ENCODE measurements around the gene CBX4.

DNA sequence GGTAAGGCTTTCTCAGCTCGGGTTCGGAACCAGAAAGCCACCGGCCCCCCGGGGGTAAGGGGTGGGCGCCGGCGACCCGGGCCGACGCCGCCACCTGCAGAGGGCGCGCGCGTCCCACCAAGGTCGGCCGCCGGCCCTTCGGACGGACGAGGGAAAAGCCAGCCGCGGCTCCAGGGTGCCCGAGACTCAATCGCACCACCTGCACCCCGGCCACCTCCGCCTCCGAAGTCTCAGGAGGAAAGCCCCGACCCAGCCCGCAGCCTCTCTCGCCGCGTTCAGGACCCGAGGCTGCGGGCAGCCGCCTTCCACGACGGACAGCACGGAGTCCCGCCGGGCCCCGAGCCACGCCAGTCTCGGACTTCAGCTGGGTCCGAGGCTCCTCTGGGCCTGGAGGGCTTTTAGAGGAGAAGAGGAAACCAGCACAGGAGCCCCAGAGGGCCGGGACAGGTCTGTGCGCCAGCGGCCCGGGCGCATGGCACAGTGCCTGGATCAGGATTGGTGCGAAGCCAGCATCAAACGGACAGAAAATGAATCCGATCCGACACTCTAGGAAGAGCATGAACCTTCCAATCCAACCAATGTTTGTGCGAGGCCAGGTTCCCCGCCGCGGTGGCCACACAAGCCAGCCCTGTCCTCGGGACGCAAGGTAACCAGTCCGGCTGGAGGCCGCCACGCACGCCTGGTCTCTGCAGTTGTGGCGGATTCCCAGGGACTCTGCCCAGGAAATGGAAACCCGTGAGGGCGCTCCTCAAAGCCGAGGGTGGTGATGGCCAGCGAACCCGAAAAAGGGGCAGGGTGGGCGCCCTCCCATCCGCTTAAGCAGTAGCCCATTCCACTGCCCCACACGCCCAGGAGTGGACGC, 49.1 kb downstream of the CBX4 start:
- TF ChIP-seq EZH2 (IDR thresholded peaks at IDR 0.05; ENCODE audit: low read length, unreplicated experiment), result no peak
- TF ChIP-seq CTCF (conservative IDR thresholded peaks at IDR 0.05; ENCODE audit: low read depth, low read length), result peak; percentile 92

Measured in PC-3 (cell line).